Thyroid gland (tissue), 4 donors: ENCODE results near the gene ARMH4. TPM values are rescaled to one million over a fixed set of nuclear protein-coding genes. Genes with fewer than 3 reads are reported as not detected.

Experiments
- DNase-seq, 2 donors: peaks; one replicate each; pipeline ENCODE4 v3.0.0-alpha.2; 2019
- H3K27ac ChIP-seq, 3 donors: fragments of 200-600 bp; sonication (generic); 1 replicate in 2 of 3; 2 replicates in 1 of 3; pipeline ENCODE4 v1.5.1; 2016 to 2019; ENCODE audit warnings: mild to moderate bottlenecking in 1 of 3, moderate library complexity in 1 of 3
- H3K27me3 ChIP-seq: fragments of 200-600 bp; sonication (generic); one replicate; pipeline ENCODE4 v1.5.1; 2019
- H3K36me3 ChIP-seq, 2 donors: fragments of 200-600 bp; sonication (generic); one replicate each; pipeline ENCODE4 v1.5.1; 2016 to 2019
- H3K4me1 ChIP-seq, 2 donors: fragments of 200-600 bp; sonication (generic); one replicate each; pipeline ENCODE4 v1.5.1; 2017 to 2019
- H3K4me3 ChIP-seq, 3 donors: fragments of 200-600 bp; sonication (generic); replicated peaks in 1 of 3; 1 replicate in 2 of 3; 2 replicates in 1 of 3; pipeline ENCODE4 v1.5.1; 2016; ENCODE audit warnings: mild to moderate bottlenecking in 1 of 3
- H3K9me3 ChIP-seq: fragments of 200-600 bp; sonication (generic); one replicate; pipeline ENCODE4 v1.5.1; 2017
- CTCF ChIP-seq, 6 experiments: fragments of 200-600 bp in 3 of 6; fragments of 450-650 bp in 3 of 6; sonication (generic) in 3 of 6; IDR thresholded peaks; one replicate each; pipeline ENCODE4 v1.5.1; 2016 to 2019; ENCODE audit warnings: antibody characterized with exemption in 6 of 6, mild to moderate bottlenecking in 2 of 6, inconsistent platforms in 1 of 6, moderate library complexity in 1 of 6
- POLR2A ChIP-seq, 2 donors: fragments of 450-650 bp; IDR thresholded peaks; one replicate each; pipeline ENCODE4 v1.6.1; 2017; ENCODE audit warnings: antibody characterized with exemption in 2 of 2, mild to moderate bottlenecking in 2 of 2, moderate library complexity in 1 of 2
- WGBS, 2 donors: methylation state at CpG; one replicate each; pipeline ENCODE4 v1.1.5; 2017; 5-methylcytosine and 5-hydroxymethylcytosine counted together
- intact Hi-C: fragments of 100-400 bp; cut with DNase I; formaldehyde crosslinking; loops from one replicate; pipeline ENCODE4 v1.15.1; 2023
- total RNA-seq, 4 donors: library from RNA; depleted of rRNA; stranded (reverse); fragments of >200 nt; gene quantifications; one replicate each; pipeline ENCODE4 v1.2.3, GENCODE V29; 2016

The ARMH4 gene
- total RNA-seq, 4 donors from 2014 or later: 4.2 to 7.5 (median 7.0) TPM

- Histone ChIP-seq H3K4me1 (peaks cover 11 to 13% of the 10 kb centered on the region in 2 donors), H3K4me3 (no peak overlapping the region), H3K36me3 (no peaks in the 10 kb centered on the region), H3K27me3 (no peaks in the 10 kb centered on the region), H3K9me3 (no peaks in the 10 kb centered on the region), H3K27ac (no peak overlapping the region)
- no peak for DNase-seq
- TF ChIP-seq CTCF (IDR thresholded peaks at IDR 0.05) (no peak), POLR2A (IDR thresholded peaks at IDR 0.05) (no peak)
- intact Hi-C loops: no loop called here
Measured at GRCh38 chr14:57976701-57977100, 175.3 kb downstream of the ARMH4 start.

GRCh38 chr14:57974896-57975295 is 177.1 kb downstream of the ARMH4 start:
- no peaks in the 10 kb centered on the region for H3K36me3 ChIP-seq
- TF ChIP-seq CTCF (IDR thresholded peaks at IDR 0.05) (no peak), POLR2A (IDR thresholded peaks at IDR 0.05) (no peak)
- WGBS, 2 donors: 60 to 89% methylated on average over 1 of the region's 1 CpG
- no peak overlapping the region for H3K27ac ChIP-seq
- H3K4me3 ChIP-seq: no peak overlapping the region
- H3K4me1 ChIP-seq: peaks cover 16% of the 10 kb centered on the region in 2 donors
- no peak for DNase-seq
- no peaks in the 10 kb centered on the region for H3K9me3 ChIP-seq
- intact Hi-C loops: no loop called here
- no peaks in the 10 kb centered on the region for H3K27me3 ChIP-seq

GRCh38 chr14:57970594-57970993 is 181.4 kb downstream of the ARMH4 start:
- Histone ChIP-seq H3K27me3 (no peaks in the 10 kb centered on the region), H3K36me3 (no peaks in the 10 kb centered on the region), H3K27ac (no peak overlapping the region), H3K4me1 (peaks cover 6 to 14% of the 10 kb centered on the region in 2 donors), H3K4me3 (no peak overlapping the region), H3K9me3 (no peaks in the 10 kb centered on the region)
- intact Hi-C loops: no loop called here
- TF ChIP-seq POLR2A (IDR thresholded peaks at IDR 0.05) (no peak), CTCF (IDR thresholded peaks at IDR 0.05) (no peak)
- 60 to 64% methylated on average over 3 of the region's 3 CpGs for WGBS, 2 donors
- DNase-seq: peak; percentile 10 to 16

- intact Hi-C loops: no loop called here
- no peak for DNase-seq
- H3K27me3 ChIP-seq: no peaks in the 10 kb centered on the region
Measured at GRCh38 chr14:57970175-57970574, 181.8 kb downstream of the ARMH4 start.

GRCh38 chr14:57963071-57963470 is 188.9 kb downstream of the ARMH4 start:
- TF ChIP-seq CTCF (IDR thresholded peaks at IDR 0.05) (no peak), POLR2A (IDR thresholded peaks at IDR 0.05) (no peak)
- Histone ChIP-seq H3K36me3 (no peaks in the 10 kb centered on the region), H3K4me1 (peaks cover 0 to 21% of the 10 kb centered on the region in 2 donors), H3K9me3 (no peaks in the 10 kb centered on the region), H3K27me3 (no peaks in the 10 kb centered on the region), H3K27ac (no peak overlapping the region), H3K4me3 (no peak overlapping the region)
- no peak for DNase-seq
- intact Hi-C loops: no loop called here
- 79 to 98% methylated on average over 2 of the region's 2 CpGs for WGBS, 2 donors

More at GRCh38 chr14:57970175-57970574, 181.8 kb downstream of the ARMH4 start:
- Histone ChIP-seq H3K9me3 (no peaks in the 10 kb centered on the region), H3K4me3 (no peak overlapping the region), H3K27ac (no peak overlapping the region), H3K36me3 (no peaks in the 10 kb centered on the region), H3K4me1 (peaks cover 6 to 14% of the 10 kb centered on the region in 2 donors)
- WGBS, 2 donors: 70 to 90% methylated on average over 2 of the region's 2 CpGs
- TF ChIP-seq CTCF (IDR thresholded peaks at IDR 0.05): no peak
- TF ChIP-seq POLR2A (IDR thresholded peaks at IDR 0.05): no peak
